T-helper 1 cell (primary cell): ENCODE measurements around the gene IZUMO1R.
A peak's percentile ranks its signal among the peaks of the same experiment; 100 is the strongest.
"Not testable (repeated sequence)": the region's sequence is repeated elsewhere in the genome, so short reads cannot be mapped to it uniquely, and the experiment has no call there.

Experiments
- DNase-seq, 5 donors: peaks; one replicate each; pipeline ENCODE4 v3.0.0-alpha.2; 2012 to 2020
- total RNA-seq, 4 donors: gene quantifications; one replicate each; lab custom pipeline; 2026; lab: John Stamatoyannopoulos, UW

IZUMO1R gene
- total RNA-seq = 0 reads per million in 4 donors

GRCh38 chr11:94303966-94304958 lies at the start of gene IZUMO1R:
IZUMO1R (plus strand) TSS chr11:94304580; CDS start chr11:94305637, 1,057 bp downstream.
- no peak for DNase-seq

GRCh38 chr11:94271885-94272372 lies 32.5 kb upstream of the IZUMO1R start:
- peak in 1 of 5 donors; percentile 2 for DNase-seq

- no peak for DNase-seq
Measured at GRCh38 chr11:94272738-94273313, 31.6 kb upstream of the IZUMO1R start.

- DNase-seq = no peak
Measured at GRCh38 chr11:94275961-94276360, 28.4 kb upstream of the IZUMO1R start.

GRCh38 chr11:94276943-94277342 lies 27.4 kb upstream of the IZUMO1R start:
- DNase-seq = no peak

- not testable (repeated sequence) for DNase-seq
Measured at GRCh38 chr11:94278207-94278606, 26.2 kb upstream of the IZUMO1R start.

GRCh38 chr11:94279996-94280395 lies 24.4 kb upstream of the IZUMO1R start:
- DNase-seq = no peak

- DNase-seq = no peak
Measured at GRCh38 chr11:94281324-94281723, 23.1 kb upstream of the IZUMO1R start.

GRCh38 chr11:94283678-94284077 lies 20.7 kb upstream of the IZUMO1R start:
- no peak for DNase-seq

GRCh38 chr11:94295534-94295933 lies 8.8 kb upstream of the IZUMO1R start:
- DNase-seq = no peak

- no peak for DNase-seq
Measured at GRCh38 chr11:94297985-94298576, 6.3 kb upstream of the IZUMO1R start.

- DNase-seq = no peak
Measured at GRCh38 chr11:94302776-94303175, 1.6 kb upstream of the IZUMO1R start.

GRCh38 chr11:94305146-94305545 lies 766 bp downstream of the IZUMO1R start:
- DNase-seq = no peak

GRCh38 chr11:94307101-94307791 lies 2.9 kb downstream of the IZUMO1R start:
- no peak for DNase-seq

GRCh38 chr11:94308024-94308423 lies 3.6 kb downstream of the IZUMO1R start:
- no peak for DNase-seq

GRCh38 chr11:94309757-94310156 lies 5.4 kb downstream of the IZUMO1R start:
- DNase-seq = no peak

- DNase-seq = no peak
Measured at GRCh38 chr11:94310191-94310875, 6.0 kb downstream of the IZUMO1R start.

GRCh38 chr11:94312339-94312738 lies 8.0 kb downstream of the IZUMO1R start:
- no peak for DNase-seq

- DNase-seq = no peak
Measured at GRCh38 chr11:94314064-94314463, 9.7 kb downstream of the IZUMO1R start.

GRCh38 chr11:94315664-94316063 lies 11.3 kb downstream of the IZUMO1R start:
- DNase-seq = no peak

- no peak for DNase-seq
Measured at GRCh38 chr11:94322501-94322900, 18.1 kb downstream of the IZUMO1R start.

- DNase-seq = peak in 3 of 5 donors; percentile 9 to 45 (median 12)
Measured at GRCh38 chr11:94325681-94326080, 21.3 kb downstream of the IZUMO1R start.
